GM21786 (cell line): ENCODE measurements around the gene SDC3.
A peak's percentile ranks its signal among the peaks of the same experiment; 100 is the strongest.

ENCODE experiments used
- ATAC-seq: cut with Tn5 transposase; IDR thresholded peaks from one replicate; pipeline ENCODE4 v1.9.1; 2021; ENCODE audit not compliant: unreplicated experiment

Gene SDC3

DNA sequence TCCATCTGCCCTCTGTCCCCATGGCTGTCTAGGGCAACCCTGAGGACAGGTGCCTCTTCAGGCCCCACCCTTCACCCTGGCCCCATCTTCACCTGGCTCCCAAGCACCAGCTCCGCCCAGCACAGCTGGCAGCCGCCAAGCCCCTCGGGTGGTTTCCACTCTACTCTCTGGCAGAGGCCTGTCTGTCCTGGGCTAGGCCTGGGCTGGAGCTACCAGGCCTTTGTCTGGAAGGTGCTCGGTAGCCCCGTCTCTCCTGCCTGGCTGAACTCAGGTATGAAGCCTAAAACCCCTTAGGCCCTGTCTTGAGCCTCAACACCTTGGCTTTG lies 17.4 kb downstream of the SDC3 start:
- no peak for ATAC-seq

DNA sequence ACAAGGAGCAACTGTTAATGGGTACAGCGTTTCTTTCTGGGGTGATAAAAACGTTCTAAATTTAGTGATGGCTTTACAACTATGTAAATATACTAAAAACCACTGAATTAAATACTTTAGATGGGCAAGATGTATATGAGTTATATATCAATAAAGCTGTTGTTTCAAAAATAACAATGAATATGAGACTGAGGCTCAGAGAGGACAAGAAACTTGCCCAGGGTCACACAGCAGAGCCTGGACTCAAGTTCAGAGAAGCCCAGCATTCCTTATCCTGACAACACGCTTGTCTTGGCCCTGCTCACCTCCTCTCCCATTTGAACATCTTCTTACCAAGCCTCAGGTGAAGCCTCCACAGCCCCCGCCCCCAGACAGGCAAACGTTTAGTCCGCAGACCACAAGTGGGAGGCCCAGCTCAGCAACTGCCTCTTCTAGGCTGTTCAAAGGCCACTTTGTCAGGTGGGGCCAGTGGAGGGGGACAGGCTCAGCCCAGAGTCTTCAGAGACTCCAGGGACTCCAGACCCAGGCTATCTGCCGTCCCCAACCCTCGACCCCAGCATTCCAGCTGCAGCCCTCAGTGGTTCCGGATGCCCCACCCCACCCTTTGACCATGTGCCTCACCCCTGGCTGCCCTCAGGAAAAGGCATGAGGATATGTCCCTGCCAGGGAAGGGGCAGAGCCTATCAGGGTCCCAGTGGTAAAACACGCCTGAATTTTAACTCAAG lies 17.9 kb downstream of the SDC3 start:
- no peak for ATAC-seq

DNA sequence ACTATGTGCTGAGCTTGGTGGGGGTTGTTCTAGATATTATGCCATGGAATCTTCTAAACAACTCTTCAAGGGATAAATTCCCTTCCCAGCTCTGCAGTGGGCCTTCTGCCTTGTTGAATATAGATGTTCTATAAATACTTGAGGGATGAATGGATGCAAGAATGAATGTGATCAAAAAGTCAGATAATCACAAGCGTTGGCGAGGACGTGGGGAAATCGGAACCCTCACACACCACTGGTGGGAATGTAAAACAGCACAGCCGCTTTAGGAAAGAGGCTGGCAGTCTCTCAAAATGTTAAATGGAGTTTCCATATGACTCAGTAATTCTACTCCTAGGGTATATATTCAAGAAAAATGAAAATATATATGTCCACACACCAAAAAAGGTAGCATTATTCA lies 19.0 kb downstream of the SDC3 start:
- ATAC-seq = no peak

DNA sequence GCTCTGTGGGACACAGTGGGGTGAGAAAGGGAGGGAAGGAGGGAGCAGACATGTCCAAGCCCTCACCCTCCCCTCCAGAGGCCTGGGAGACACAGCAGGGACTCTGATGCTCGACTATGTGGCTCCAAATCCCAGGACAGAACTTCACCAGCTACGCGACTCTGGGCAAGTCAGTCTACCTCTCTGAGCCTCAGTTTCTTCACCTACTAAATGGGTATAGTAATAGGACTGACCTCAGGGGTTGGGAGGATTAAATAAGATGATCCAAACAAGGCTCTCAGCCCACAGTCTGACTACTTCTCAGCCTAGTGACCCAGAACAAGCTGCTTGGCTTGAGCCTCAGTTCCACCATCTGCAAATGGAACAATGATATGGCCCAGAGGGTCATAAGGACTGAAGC lies 19.6 kb downstream of the SDC3 start:
- ATAC-seq = no peak

DNA sequence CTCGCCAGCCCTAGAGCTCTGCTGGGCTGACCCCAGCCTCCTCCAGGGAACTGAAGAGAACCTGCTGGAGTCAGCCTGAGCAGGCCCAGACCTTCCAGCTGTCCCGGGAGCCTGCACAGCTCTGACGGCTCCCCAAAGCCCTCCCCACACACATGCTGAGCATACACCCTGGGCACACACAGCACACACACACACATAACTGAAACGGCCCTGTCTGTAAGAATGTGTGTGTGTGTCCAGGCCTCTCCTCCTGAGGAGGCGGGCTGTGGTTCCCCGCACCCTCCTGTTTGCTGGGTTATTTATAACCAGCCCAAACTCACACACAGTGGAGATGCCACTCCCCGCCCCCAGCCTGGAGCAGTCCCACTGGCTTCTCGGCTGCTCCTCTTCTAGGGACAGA lies 20.2 kb downstream of the SDC3 start:
- ATAC-seq = no peak

DNA sequence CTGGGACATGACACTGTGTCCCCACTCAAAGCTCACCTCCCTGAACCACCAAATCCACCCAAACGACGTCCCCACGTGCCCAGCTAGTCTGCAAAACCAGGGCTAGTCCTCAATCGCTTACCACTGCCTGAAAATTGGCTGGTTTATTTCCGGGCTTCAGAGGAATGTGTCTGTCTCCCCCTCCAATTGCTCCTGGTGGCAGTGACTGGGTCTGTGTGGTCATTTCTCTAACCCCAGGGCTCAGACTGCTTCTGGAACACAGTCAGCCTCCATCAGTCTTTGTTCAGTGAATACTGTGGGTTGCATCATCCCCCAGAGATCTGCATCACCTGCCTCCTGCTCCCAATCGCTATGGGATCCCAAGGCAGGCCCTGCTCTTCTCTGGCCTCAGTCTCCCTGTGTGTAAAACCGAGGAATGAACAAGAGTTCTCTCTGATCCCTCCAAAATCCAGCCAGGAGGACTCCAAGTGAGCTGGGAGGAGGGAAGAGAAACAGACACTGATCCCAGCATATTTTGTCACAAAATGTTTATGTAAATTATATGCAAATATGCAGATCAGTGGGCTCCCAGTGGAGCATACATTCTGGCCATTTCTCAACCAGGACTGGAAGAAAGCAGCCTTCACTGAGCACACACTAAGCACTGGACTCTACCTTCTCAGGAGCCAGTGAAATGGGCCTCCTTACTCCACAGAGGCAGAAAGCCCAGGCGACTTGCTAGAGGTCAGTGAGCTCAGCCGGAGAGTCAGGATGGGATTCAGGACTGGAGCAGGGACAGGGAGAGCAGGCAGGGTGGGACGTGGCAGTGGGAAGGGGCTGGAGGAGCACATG lies 20.9 kb downstream of the SDC3 start:
- ATAC-seq = no peak

DNA sequence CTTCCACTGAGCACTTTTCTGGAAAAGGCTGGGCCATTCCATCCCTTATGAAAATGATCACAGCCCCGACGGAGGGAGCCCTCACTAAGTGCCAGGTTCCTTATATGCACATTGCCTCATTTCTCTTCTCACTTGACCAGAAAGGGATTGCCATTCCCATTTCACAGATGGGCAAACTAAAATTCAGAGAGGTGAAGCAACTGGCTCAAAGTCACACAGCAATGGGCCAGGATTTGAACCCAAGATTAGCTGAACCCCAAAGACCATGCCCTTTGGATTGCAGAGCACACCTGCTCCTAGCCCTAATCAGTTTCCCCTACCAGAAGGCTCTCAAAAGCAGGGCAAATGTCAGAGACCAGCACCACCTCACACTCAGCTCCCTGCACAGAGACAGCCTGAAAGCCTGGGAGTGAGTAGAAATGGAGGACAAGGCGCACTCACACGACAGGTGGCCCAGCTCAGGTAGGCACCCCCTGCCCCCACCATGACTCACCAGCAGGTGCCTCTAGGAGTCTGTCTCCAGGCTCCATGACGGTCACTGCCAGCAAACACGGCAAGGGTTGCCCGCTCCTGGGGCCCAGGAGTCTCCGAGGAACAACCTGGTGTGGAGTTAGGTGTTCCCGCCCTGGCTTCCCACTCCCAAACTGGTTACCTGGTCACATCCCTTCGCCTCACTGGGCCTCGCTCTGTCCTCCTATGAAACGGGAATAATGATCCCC lies 21.7 kb downstream of the SDC3 start:
- no peak for ATAC-seq

DNA sequence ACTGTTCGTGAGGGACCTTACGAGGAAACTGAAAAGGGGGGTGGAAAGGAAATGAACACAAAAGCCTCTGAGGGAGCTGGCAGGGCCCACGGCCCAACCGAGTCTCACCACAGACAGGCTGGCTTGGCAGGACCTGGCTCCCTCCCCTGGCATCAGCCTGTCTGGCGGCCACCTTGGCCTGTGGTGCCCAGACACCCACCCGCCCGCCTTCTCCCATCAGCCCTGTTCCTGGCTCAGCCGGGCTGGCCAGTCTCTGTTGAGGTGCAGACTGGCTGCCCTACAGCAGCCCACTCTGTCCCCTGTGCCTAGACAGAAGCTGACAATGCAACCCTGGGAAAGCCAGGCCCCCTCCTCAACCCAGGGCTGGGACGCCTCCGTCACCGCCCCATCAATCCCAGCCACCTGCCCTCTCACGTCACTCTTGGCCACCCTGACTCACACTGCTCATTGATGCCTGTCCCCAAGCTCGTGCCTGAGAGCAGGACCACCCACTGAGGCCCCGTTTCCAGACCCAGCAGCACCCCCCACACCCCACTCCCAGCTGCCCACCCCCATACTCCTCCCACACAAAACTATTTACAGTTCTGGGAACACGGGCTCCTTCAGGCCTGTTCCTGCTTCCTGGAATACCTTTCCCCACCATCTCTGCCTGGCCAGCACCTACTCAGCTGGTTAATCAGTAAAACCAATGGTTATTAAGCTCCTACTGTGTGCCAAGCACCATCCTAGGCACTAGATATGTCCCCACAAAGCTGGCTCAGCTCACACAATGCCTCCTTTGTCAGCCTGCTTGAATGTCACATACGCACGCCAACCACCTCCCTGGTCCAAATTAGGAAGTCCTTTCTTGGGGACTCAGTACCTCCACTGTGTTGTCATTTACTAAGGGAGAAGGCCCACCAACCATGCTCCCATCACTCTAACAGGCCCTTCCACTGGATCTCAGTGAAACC lies 22.7 kb downstream of the SDC3 start:
- no peak for ATAC-seq

DNA sequence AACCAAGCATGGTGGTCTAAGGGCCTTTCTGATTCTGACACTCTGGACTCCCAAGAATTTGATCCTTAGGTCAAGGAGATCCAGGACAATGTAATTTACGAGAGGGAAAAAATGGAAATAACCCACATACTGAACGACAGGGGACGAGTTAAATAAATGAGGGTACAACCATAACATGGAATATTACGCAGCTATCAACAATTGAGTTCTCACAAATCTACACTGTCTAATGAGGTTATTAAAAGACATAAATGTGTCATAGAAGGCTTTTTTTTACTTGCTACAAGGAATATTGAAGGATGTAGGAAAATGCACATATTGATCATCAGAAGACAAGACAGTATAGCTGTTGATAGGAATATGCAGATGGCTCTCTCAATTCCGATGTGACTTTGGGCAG lies 23.8 kb downstream of the SDC3 start:
- no peak for ATAC-seq

DNA sequence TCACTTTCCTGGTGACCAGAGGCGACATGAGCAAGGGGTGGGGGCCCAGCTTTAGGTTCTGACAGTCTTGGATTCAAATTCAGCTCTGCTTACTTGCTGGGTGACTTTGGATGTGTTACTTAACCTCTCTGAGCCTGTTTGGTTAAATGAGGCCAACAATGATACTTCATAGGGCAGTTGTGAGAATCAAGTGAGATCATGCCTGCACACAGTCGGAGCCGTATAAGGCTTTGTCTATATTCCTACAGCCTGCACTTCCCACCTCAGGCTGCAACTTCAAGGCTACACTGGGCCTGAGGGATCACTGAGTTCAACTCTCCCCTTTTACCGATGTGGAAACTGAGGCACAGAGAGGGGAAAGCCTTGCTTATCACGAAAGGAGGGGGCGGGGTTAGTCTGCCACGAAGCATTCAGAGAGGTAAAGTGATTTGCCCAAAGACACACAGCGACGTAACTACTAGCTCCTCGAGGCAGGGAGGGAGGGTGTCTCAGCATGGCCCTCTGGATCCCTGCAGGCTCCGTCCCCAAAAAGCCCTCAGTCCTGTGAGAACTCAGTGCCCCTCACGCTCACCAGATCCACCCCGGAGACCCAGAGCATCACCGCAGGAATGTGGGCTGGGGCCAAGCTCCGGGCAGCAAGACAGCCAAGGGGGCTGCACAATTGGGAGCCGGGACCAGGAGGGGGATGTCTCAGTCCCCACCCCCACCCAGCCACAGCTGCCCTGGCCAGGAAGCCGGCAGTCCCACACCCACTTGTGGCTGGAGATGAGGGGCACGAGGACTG lies 25.0 kb downstream of the SDC3 start:
- ATAC-seq = no peak

DNA sequence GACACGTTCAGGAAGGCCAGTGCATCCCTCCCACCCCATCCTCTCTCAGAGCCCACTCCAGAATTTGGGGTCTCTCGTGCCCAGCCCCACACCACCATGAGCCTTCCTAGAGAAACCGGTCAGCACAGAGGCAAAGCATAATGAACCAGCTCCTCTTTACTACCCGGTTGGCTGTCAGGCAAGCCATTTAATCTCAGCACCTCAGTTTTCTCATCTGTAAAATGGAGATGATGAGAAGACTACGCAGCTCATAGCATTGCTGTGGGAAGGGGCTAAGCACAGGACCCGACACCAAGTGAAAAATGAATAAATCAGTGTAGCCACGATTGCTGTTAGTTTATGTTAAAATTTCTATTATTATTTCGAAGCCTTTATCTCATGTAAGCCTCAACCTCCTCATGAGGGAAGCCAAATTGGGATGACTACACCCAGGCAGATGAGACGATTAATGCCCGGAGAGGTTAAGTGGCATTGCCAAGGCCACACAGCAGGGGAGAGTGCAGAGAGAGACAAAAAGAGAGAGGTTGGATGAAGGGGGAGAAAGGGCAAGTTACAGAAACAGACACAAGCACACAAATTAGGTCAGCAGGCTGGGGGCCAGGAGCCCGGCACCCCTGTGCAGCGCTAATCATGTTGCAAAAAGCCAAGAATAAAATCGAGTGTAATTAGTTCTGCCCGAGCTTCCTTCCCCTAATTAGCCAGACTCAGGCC lies 25.7 kb downstream of the SDC3 start:
- no peak for ATAC-seq

DNA sequence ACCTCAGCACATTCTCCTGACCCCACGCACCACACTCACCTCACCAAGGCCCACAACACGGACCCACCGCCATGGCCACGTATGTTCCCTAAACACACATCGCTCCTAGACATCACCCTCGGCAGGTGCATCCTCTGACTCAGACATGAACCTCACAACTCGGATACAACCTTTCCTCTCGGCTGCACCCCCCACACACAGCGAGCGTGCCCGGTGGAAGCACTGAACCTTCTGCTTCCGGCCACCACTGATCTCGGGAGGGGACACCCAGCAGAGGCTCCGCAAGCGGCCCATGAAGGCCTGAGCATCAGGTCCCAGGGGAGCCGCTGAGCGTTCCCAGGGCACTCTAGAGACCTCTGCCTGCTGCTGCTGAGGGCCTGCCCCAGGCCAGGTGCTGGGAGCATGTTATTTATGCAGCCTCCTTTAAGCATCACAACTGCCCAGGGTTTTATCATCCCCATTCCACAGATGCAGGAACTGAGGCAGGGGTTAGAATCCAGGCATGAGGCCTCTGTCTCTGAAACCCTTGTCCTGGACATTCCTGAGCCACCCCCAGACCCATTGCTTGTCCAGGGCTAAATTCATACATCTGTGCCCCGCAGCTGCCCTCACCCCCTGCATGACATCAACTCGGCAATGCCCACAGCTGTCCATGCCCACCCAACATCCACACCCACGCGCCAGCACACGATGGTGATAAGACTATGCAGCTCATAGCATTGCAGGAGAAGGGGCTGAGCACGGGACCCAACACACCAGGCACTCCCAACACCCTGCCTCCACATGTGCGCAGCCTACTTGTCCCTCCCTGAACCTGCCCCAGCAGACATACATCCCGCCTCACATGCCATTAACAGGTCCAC lies 27.0 kb downstream of the SDC3 start:
- peak; percentile 92 for ATAC-seq

DNA sequence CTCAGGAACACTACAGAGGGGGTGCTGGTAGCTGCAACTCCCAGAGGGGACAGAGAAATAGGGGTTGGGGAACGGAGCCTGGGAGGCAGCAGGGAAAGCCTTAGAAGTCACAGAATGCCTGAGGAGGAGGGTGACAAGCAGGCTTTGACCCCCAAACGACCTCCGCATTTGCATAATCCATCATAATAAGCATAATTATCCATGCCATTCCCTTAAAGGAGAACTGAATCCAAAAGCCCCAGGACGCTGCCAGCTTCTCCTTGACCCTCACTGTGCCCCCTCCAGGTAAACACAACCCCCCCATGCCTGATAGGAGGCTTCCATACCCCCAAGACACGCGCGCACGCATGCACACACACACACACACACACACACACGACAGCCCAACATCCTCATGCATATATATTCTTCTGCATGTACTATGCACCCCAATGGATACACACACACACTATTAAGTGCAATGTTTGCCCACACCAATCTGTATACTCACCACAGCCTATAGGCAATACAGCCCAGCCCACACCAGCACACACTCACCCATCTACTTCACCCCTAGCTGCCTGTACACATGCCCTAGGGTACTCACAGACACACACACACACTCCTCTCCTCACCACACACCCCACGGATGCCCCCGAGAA lies 27.8 kb downstream of the SDC3 start:
- ATAC-seq = no peak

DNA sequence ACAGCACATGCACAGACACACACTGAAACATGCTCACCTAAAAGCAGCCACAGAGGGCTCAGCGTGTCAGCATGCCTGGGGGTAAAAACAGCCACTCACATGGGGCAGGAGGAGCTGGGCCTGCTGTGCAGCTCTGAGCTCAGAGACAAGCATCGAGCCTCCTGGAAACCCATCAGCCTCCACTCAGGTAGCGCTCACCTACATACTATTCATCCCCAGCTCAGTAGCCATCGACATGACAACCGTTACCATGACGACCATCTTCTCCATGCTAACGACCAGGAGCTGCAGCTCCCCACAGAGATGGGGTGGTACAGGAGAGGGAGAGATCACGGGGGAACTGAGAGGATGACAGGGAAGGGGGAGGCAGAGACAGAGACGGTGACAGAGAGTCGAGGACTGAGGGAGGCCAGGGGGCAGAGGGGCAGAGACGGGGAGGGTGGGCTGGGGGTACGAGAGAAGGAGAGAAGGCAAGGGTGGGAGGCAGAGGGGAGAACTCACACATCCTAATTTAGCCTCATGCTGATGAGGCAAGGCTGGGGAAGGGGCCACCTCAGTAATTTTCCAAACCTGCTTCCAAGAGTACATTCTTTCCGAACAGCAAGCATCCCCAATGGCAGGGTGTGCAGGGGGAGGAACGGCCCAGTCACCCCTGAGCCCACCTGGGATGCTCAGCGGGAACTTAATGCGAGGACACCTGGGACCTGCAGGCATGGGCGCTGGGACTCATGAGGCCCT lies 28.4 kb downstream of the SDC3 start:
- ATAC-seq = no peak

DNA sequence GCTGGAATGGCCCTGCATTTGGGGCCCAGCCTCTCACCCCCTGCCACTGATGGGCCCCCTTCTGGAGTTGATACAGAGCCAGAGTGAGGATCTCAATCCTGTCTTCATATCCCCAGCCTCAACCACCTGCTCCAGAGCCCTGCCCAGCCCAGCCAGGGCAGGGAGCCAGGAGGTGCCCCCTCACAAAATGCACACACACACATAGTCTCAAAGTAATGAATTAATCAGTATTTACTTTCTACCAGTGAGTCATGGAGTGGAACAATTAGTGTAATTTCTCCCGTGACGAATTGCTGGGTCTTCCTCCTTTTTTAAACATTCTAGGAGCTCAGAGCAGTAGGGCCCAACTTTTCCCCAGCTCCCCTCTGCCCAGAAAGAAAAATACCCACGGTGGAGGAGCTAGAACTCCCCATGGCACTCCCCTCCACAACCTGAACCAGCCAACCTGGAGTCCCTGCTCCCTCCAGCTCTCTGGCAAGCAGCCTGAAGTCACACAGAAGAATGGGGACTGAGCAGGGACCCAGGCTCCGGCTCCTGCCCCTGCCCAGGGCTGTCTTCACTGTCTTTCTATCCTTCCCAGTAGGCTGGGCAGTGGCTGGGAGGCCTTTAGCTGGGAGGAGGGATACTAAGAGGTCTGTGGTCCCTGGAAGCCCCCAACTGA lies 29.3 kb downstream of the SDC3 start:
- no peak for ATAC-seq

DNA sequence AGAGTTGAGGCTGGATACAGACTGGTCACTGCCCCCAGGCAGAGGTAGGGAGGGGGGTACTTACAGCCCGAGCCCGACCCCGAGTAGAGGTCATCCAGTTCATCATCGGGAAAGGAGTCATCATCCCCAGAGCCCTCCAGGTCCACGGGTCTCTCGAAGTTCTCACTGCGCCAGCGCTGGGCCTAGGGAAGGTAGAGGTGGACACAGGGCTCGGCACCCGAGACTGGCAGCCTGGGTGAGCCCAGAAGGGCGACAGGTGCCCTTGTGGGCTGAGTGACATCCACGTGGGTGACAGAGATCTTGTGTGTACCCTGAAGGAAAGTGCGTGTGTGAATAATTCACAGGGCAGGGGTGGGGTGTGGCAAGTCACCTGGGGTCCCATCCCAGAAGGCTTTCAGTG lies 30.0 kb downstream of the SDC3 start:
- ATAC-seq = no peak

DNA sequence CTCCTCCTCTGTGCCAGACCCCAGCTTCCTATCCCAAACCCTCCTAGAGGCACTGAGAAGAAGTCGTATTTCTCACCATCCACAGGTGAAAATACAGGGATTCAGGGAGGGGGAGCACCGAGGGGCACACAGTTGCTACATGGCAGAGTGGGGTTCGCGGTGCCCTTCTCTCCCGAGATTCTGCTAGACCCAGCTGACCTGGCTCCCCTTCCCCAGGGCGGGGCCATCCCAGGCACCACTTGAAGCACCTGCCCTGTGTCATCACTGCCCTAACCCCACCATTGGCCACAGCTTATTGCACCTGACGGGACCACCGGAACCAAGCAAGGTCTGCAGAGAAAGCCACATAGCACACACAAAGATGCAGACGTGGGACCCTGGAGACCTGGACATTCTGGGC lies 30.5 kb downstream of the SDC3 start:
- ATAC-seq = no peak
